Fibroblast of lung (primary cell): ENCODE results near the gene AKNA.

Source experiments
- EZH2 ChIP-seq: IDR thresholded peaks from 2 replicates; pipeline ENCODE4 v1.5.1; 2012; ENCODE audit warnings: low read length, control low read depth, mild to moderate bottlenecking; ENCODE audit errors: missing control alignments
- TF ChIP-seq, protein P1 (sequence below), 2 donors: IDR thresholded peaks in 1 of 2; conservative IDR thresholded peaks in 1 of 2; 1 replicate in 1 of 2; 2 replicates in 1 of 2; pipeline ENCODE4 v1.5.1; 2011 to 2012; ENCODE audit warnings: low read length in 2 of 2, control low read depth in 1 of 2, inconsistent platforms in 1 of 2, low read depth in 1 of 2, mild to moderate bottlenecking in 1 of 2

DNA sequence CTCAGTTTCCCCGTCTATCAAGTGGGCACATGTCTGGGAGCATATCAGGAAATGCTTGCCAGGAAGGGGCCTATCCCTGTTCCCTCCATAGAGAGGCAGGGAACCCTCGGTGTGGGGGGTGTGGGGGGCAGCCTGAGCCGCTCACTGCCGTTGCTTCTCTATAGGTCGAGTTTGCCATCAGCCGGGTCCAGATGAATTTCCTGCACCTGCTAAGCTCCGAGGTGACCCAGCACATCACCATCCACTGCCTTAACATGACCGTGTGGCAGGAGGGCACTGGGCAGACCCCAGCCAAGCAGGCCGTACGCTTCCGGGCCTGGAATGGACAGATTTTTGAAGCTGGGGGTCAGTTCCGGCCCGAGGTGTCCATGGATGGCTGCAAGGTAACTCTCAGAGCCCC is 78.7 kb downstream of the AKNA start:
- TF ChIP-seq, protein P1, sequence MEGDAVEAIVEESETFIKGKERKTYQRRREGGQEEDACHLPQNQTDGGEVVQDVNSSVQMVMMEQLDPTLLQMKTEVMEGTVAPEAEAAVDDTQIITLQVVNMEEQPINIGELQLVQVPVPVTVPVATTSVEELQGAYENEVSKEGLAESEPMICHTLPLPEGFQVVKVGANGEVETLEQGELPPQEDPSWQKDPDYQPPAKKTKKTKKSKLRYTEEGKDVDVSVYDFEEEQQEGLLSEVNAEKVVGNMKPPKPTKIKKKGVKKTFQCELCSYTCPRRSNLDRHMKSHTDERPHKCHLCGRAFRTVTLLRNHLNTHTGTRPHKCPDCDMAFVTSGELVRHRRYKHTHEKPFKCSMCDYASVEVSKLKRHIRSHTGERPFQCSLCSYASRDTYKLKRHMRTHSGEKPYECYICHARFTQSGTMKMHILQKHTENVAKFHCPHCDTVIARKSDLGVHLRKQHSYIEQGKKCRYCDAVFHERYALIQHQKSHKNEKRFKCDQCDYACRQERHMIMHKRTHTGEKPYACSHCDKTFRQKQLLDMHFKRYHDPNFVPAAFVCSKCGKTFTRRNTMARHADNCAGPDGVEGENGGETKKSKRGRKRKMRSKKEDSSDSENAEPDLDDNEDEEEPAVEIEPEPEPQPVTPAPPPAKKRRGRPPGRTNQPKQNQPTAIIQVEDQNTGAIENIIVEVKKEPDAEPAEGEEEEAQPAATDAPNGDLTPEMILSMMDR (conservative IDR thresholded peaks at IDR 0.05 in 1 of 2, IDR thresholded peaks at IDR 0.05 in 1 of 2; ENCODE audit: low read depth in 1 of 2, low read length in 2 of 2) = no peak
- no peak for TF ChIP-seq EZH2
